Hematopoietic multipotent progenitor cell (in vitro differentiated cells): Measurements from ENCODE around the gene PTPRD. TPM values are rescaled to one million over a fixed set of nuclear protein-coding genes. Genes with fewer than 3 reads are reported as not detected.
A peak's percentile ranks its signal among the peaks of the same experiment; 100 is the strongest.

Experiments used
- DNase-seq, 3 donors: peaks; one replicate each; pipeline ENCODE4 v3.0.0-alpha.2; 2011 to 2015; ENCODE audit warnings: low read depth in 2 of 3, low spot score in 2 of 3
- total RNA-seq: library from RNA; depleted of rRNA; stranded (reverse); fragments of >200 nt; gene quantifications from one replicate; pipeline ENCODE4 v1.2.3, GENCODE V29; 2012

PTPRD gene
- 16.2 TPM for total RNA-seq

- DNase-seq, result peak in 2 of 3 donors; percentile 34 to 63
Observed at GRCh38 chr9:10612641-10613398, at the start of gene PTPRD. PTPRD (minus strand) TSS chr9:10613002.

GRCh38 chr9:10661994-10662393 is 49.2 kb upstream of the PTPRD start:
- DNase-seq, result no peak

GRCh38 chr9:10661376-10661775 is 48.6 kb upstream of the PTPRD start:
- DNase-seq, result no peak

GRCh38 chr9:10651012-10651411 is 38.2 kb upstream of the PTPRD start:
- DNase-seq, result no peak

GRCh38 chr9:10649076-10649475 is 36.3 kb upstream of the PTPRD start:
- no peak for DNase-seq

- DNase-seq, result no peak
Observed at GRCh38 chr9:10633785-10634184, 21.0 kb upstream of the PTPRD start.

GRCh38 chr9:10614196-10614800 is 1.5 kb upstream of the PTPRD start:
- DNase-seq, result no peak

GRCh38 chr9:10613419-10613818 is 617 bp upstream of the PTPRD start:
- no peak for DNase-seq

GRCh38 chr9:10605388-10605787 is 7.4 kb downstream of the PTPRD start:
- no peak for DNase-seq

- no peak for DNase-seq
Observed at GRCh38 chr9:10604927-10605326, 7.9 kb downstream of the PTPRD start.

GRCh38 chr9:10597801-10598200 is 15.0 kb downstream of the PTPRD start:
- no peak for DNase-seq

GRCh38 chr9:10594482-10594881 is 18.3 kb downstream of the PTPRD start:
- DNase-seq, result no peak

GRCh38 chr9:10586407-10586806 is 26.4 kb downstream of the PTPRD start:
- no peak for DNase-seq

- DNase-seq, result no peak
Observed at GRCh38 chr9:10571699-10572098, 41.1 kb downstream of the PTPRD start.

- DNase-seq, result no peak
Observed at GRCh38 chr9:10566848-10567247, 46.0 kb downstream of the PTPRD start.

GRCh38 chr9:10562581-10563343 is 50.0 kb downstream of the PTPRD start:
- no peak for DNase-seq

- DNase-seq, result no peak
Observed at GRCh38 chr9:10548348-10548747, 64.5 kb downstream of the PTPRD start.

GRCh38 chr9:10538073-10538472 is 74.7 kb downstream of the PTPRD start:
- no peak for DNase-seq

GRCh38 chr9:10534850-10535249 is 78.0 kb downstream of the PTPRD start:
- no peak for DNase-seq

- no peak for DNase-seq
Observed at GRCh38 chr9:10525972-10526371, 86.8 kb downstream of the PTPRD start.

GRCh38 chr9:10523164-10523563 is 89.6 kb downstream of the PTPRD start:
- DNase-seq, result no peak

- DNase-seq, result no peak
Observed at GRCh38 chr9:10512144-10512543, 100.7 kb downstream of the PTPRD start.
